ENCODE results near the gene YRDC. TPM values are rescaled to one million over a fixed set of nuclear protein-coding genes. Genes with fewer than 3 reads are reported as not detected.

The YRDC gene, protein sequence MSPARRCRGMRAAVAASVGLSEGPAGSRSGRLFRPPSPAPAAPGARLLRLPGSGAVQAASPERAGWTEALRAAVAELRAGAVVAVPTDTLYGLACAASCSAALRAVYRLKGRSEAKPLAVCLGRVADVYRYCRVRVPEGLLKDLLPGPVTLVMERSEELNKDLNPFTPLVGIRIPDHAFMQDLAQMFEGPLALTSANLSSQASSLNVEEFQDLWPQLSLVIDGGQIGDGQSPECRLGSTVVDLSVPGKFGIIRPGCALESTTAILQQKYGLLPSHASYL
- total RNA-seq (19.2 and 20.4 TPM in 2 replicates), polyA plus RNA-seq (20.4 and 20.5 TPM in 2 replicates), polyA minus RNA-seq (15.2 and 17.0 TPM in 2 replicates), Bru-seq, nascent RNA (percentile 89 among the genes with signal in this experiment), BruChase-seq, experiment 1, labeled RNA remaining after a 6-hour chase (percentile 79 among the genes with signal in this experiment), BruChase-seq, experiment 2, labeled RNA remaining after a 2-hour chase (percentile 93 among the genes with signal in this experiment)
- polyA plus RNA-seq (2011; cell fraction: cytosol; rRNA removed), result 23.5 and 23.7 TPM in 2 replicates
- 12.2 and 12.7 TPM in 2 replicates for polyA plus RNA-seq (2011; cell fraction: nucleus; rRNA removed)
- 19.8 and 22.8 TPM in 2 replicates for polyA plus RNA-seq (2012)
- 22.2 TPM for polyA minus RNA-seq (2011; cell fraction: cytosol; rRNA and poly(A)+ RNA removed)
- polyA minus RNA-seq (2011; cell fraction: nucleus; rRNA and poly(A)+ RNA removed), result 5.9 and 6.9 TPM in 2 replicates
- long read RNA-seq, transcript YRDC-201 (5 exons, 1,826 nt), result major isoform, 126 of 136 reads
- long read RNA-seq, partial matches to known transcripts, result 4 of 136 reads
- long read RNA-seq, other reads (novel, unspliced or antisense), result 6 of 136 reads

DNA sequence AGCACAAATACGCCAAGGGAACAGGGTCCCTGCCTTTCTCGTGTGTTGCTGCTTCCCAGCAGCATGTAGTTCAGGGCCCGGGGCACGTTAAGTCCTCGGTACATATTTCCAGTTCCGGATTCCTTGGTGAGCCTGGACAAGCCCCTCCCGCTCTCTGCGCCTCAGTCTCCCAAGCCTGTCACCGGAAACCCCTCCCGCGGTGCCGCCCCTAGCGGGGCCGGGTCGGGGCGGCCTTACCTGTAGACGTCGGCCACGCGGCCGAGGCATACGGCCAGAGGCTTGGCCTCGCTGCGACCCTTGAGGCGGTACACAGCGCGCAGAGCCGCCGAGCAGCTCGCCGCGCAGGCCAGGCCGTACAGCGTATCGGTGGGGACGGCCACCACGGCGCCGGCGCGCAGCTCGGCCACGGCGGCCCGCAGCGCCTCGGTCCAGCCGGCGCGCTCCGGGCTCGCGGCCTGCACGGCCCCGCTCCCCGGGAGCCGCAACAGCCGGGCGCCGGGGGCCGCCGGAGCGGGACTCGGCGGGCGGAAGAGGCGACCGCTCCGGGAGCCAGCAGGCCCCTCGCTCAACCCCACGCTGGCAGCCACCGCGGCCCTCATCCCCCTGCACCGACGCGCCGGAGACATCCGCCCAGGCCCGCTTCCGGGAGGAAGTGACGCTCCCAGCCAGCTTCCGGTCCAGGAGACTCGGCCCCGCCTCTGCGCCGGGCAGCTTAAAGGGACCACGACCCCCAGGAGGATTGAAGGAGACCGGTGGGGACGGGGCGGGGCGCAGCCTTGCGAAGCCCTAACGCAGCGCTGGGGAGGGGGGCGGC lies at the start of gene YRDC, which contains the start of gene C1orf122:
YRDC (minus strand) TSS at position 654 of the 814 bp plus-strand sequence; CDS start at position 626, 28 bp downstream.
C1orf122 (plus strand) TSS at position 236 of the 814 bp plus-strand sequence. CDS start 615 bp downstream, outside the sequence.
- H3K27ac ChIP-seq (ENCODE audit: insufficient read depth, low read depth, low read length), result peak within 1 kb of the TSS; percentile 91
- H3K9me3 ChIP-seq (replicated peaks; ENCODE audit: control insufficient read depth, insufficient read depth, low read length), result no peaks in the 10 kb centered on the region
- peak within 1 kb of the TSS; percentile 36 for H2AFZ ChIP-seq (ENCODE audit: low read depth, low read length)
- BruUV-seq (replicated peaks), result no TSS peak
- peaks cover 13% of the 10 kb centered on the region for H3K4me1 ChIP-seq (ENCODE audit: control insufficient read depth, extremely low read depth, insufficient read depth, low read length)
- no peaks in the 10 kb centered on the region for H3K9me1 ChIP-seq (replicated peaks; ENCODE audit: control insufficient read depth, extremely low read depth, insufficient read depth, low read length)
- peak within 1 kb of the TSS; percentile 93 for H3K4me2 ChIP-seq (ENCODE audit: insufficient read depth, low read length)
- peak; percentile 78 for TF ChIP-seq MYC (IDR thresholded peaks at IDR 0.05; ENCODE audit: low read depth, low read length)
- TF ChIP-seq EZH2 (IDR thresholded peaks at IDR 0.05; ENCODE audit: borderline replicate concordance, low read depth, low read length, severe bottlenecking), result no peak
- TF ChIP-seq POLR2AphosphoS5 (IDR thresholded peaks at IDR 0.05; ENCODE audit: insufficient read depth, low read depth, low read length), result peak; percentile 44
- TF ChIP-seq, protein P1, sequence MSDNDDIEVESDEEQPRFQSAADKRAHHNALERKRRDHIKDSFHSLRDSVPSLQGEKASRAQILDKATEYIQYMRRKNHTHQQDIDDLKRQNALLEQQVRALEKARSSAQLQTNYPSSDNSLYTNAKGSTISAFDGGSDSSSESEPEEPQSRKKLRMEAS (IDR thresholded peaks at IDR 0.05; ENCODE audit: insufficient read depth, insufficient read length), result peak; percentile 2
- intact Hi-C loops (cut with micrococcal nuclease) (loop anchor here (1.0 to 5.0 kb wide), 7 partner anchors 52 to 335 kb away; partner anchors contain the start of genes CDCA8, DNALI1, INPP5B and MTF1), dilution Hi-C loops (cut with MboI; ENCODE audit: extremely low pct_ligation_motif_present, low sequenced_read_pairs) (no loop called here)
- POLR2A ChIA-PET, result interaction anchor here (0.7 to 2.6 kb wide), 2 partner anchors 51 to 96 kb away, joined by 3 to 10 read pairs; partner anchors contain the start of gene MTF1
- peaks cover 4% of the 10 kb centered on the region for H4K20me1 ChIP-seq (replicated peaks; ENCODE audit: control insufficient read depth, extremely low read depth, insufficient read depth, low read length)
- peak within 1 kb of the TSS; percentile 66 to 93 (median 83) for H3K4me3 ChIP-seq (replicated peaks in 1 of 3; ENCODE audit: insufficient read depth in 1 of 3, low read depth in 1 of 3, low read length in 3 of 3)
- CTCF ChIA-PET, result interaction anchor here (0.7 to 3.3 kb wide), 4 partner anchors 9 to 243 kb away, joined by 3 to 32 read pairs (median 3); partner anchors contain the start of gene MTF1
- FAIRE-seq (peak; percentile 93), DNase-seq (ENCODE audit: low read depth, low spot score) (peak; percentile 93)
- H3K79me2 ChIP-seq (ENCODE audit: control insufficient read depth, insufficient read depth, low read length), result peaks cover 23% of the 10 kb centered on the region
- peak within 1 kb of the TSS; percentile 91 for H3K9ac ChIP-seq (replicated peaks; ENCODE audit: extremely low read depth, insufficient read depth, low read length)
- H3K36me3 ChIP-seq (ENCODE audit: control insufficient read depth in 2 of 2, extremely low read depth in 1 of 2, insufficient read depth in 2 of 2, low read length in 2 of 2), result peaks cover 15 to 28% of the 10 kb centered on the region in 2 experiments
- H3K27me3 ChIP-seq (ENCODE audit: control insufficient read depth in 2 of 2, insufficient read depth in 2 of 2, low read length in 2 of 2), result no peaks in the 10 kb centered on the region

Data from endothelial cell of umbilical vein (primary cell).